COR-L47 (cell line): Measurements from ENCODE around the gene TTC24.
"Not testable (repeated sequence)": the region's sequence is repeated elsewhere in the genome, so short reads cannot be mapped to it uniquely, and the experiment has no call there.

Experiments used
- DNase-seq: peaks from one replicate; lab custom pipeline; 2025; lab: John Stamatoyannopoulos, UW

Gene TTC24

DNA sequence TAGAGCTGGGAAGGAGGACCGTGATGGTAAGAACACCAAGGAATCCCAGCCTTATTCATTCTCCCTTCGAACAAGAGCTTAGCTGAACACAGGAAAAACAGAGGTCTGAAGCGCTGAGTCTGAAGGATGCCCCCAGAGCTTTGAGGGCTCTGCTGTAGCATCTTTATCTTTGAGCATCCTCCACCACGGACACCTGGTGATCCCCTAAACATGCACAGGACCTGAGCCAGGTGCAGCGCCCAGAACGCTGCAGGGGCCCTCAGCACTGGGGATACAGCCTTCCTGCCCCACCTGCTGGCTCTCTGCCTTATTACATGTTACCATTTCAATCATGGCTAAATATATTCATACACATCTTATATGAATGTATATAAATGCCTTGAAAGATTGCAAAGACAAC, 29.5 kb downstream of the TTC24 start:
- DNase-seq, result peak; percentile 78

DNA sequence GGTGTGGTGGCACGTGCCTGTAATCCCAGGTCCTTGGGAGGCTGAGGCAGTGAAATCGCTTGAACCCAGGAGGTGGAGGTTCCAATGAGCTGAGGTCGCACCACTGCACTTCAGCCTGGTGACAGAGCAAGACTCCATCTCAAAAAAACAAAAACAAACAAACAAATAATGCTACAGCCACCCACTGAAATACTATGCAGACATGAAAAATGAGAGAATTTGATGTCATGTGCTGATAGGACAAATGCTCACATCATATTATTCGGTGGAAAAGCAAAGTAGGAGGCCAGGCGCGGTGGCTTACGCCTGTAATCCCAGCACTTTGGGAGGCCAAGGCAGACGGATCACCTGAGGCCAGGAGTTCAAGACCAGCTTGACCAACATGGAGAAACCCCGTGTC, 30.5 kb downstream of the TTC24 start:
- not testable (repeated sequence) for DNase-seq

DNA sequence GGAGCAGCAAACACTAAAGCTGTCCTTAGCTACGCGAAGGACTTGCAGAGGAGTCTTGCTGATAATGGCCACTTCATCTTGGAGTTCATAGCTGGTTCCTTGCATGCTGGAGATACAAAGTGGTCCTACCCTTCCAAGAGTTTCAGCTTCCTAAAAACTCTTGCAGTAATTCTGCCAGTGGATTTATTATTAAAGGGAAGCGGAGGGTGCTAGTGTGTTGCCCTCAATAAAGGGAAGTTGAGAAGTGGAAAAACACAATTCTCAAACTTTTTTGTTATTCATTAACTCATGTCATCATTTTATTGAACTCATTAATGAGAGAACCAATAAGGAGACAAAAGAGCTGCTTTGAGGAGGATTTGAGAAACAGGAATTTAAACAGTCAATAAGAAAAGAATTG, 33.1 kb downstream of the TTC24 start:
- no peak for DNase-seq

- DNase-seq, result no peak
Measured at GRCh38 chr1:156615946-156616345, 36.4 kb downstream of the TTC24 start.

DNA sequence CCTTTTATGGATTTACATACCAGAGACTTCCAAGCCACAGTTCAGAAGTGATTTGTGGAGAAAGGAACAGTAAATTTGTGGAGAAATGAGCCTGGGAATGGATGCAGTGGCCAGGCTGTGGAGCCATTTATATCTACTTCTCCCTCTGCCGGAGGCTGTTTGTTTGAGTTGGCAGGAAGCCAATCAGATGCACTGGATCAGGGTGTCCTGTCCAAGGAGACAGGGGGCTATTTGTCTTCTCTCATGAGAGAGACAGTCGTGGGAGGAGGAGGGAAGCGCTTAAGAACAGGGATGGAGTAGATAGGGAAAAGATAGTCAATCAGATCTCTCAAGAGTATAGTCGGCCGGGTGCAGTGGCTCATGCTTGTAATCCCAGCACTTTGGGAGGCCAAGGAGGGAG, 36.9 kb downstream of the TTC24 start:
- DNase-seq, result peak; percentile 87

DNA sequence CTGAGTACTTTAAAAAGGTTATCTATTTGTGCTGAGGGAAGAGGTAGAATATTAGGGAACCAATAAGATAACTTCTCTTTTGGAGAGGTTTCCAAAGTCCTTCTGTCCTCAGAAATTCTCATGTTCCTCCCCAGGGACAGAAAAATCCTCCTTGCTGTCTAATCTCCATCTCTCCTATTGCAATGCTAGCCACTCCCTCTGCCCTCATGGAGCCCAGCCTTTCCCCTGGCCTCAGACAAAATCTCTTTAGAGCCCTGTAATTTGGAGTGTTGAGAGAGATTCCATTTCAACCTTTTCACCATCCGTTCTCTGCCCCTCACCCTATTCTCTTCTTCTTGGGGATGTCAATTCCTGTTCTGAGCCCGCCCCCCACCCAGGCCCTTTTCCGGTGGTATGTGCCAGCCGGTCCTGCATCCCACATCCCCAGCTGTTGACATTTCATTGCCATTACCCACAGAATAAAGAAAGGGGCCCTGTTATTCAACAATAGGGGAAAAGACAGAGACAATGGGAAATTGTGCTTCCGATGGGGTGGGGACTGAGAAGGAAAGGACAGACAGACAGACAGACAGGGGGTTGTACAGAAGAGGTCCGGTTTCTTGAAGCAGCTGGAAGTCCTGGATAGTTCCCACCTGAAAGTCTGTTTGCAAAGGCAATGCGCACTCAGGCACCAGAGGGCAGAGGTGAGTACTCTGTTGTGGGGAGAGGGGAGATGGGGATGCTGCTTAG, 39.5 kb downstream of the TTC24 start, which contains the start of gene HAPLN2:
Gene HAPLN2, plus strand, starts transcription at position 563 of the 729 bp plus-strand sequence. CDS start 4,076 bp downstream, outside the sequence.
- DNase-seq, result peak; percentile 38

DNA sequence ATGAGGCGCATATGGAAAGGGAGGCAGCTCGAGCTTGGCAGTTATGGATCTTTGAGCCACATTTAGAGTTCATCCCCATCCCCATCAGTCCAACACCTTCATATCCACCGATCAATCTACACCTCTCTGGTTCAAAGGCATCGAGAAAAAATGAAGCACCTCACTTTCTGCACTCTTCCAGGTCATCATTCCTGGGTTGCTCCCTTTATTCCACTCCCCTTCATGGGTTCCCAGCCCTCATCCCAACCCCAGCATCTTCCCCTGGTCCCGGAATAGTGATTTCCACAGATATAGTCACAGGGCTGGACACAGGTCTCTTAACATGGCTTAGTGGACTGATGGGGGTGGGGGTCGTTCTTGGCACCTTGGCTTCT, 40.0 kb downstream of the TTC24 start:
- no peak for DNase-seq

DNA sequence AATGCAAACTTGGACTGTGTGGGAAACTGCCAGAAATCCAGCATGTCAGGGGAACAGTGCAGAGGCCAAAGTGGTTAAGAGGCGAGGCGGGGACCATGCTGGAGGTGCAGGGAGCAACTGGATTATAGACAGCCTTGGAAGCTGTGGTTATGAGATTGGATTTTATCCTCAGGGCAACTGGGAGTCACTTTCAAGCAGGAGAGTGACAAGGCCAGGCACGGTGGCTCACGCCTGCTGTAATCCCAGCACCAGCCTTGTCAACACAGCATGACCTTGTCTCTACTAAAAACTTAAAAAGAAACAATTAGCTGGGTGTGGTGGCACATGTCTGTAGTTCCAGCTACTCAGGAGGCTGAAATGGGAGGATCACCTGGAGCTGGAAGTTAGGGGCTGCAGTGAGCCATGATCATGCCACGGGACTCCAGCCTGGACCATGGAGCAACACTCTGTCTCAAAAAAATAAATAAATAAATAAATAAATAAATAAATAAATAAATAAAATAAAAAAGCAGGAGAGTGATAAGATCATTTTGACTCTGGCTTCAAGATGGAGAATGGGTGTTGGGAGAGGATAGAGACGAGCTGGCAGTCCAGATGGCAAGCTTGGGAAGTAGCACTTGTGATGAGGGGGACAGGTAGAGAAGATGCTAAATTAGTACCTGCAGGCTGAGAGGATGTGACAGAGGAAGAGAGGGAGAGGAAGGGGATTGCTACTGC, 43.2 kb downstream of the TTC24 start:
- no peak for DNase-seq

GRCh38 chr1:156623946-156624813, 44.7 kb downstream of the TTC24 start:
- peak; percentile 61 for DNase-seq

DNA sequence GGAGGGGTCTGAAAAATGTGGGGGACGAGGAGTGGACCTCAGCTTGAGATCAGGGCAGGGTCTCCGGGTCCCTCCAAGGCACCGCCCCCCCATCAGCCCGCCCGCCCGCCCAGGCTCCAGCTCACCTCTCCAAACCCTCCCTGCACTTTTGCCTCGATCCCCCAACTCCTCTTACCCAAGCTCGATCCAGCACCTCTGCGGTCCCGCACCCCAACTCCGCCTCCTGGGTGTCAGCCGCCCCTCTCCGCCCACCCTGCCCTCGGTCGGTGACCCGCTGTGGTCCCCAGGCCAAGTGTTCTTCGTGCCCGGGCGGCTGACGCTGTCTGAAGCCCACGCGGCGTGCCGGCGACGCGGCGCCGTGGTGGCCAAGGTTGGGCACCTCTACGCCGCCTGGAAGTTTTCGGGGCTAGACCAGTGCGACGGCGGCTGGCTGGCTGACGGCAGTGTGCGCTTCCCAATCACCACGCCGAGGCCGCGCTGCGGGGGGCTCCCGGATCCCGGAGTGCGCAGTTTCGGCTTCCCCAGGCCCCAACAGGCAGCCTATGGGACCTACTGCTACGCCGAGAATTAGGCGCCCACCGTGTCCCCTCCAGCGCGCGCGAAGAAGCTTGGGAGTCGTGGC, 45.4 kb downstream of the TTC24 start:
- no peak for DNase-seq

DNA sequence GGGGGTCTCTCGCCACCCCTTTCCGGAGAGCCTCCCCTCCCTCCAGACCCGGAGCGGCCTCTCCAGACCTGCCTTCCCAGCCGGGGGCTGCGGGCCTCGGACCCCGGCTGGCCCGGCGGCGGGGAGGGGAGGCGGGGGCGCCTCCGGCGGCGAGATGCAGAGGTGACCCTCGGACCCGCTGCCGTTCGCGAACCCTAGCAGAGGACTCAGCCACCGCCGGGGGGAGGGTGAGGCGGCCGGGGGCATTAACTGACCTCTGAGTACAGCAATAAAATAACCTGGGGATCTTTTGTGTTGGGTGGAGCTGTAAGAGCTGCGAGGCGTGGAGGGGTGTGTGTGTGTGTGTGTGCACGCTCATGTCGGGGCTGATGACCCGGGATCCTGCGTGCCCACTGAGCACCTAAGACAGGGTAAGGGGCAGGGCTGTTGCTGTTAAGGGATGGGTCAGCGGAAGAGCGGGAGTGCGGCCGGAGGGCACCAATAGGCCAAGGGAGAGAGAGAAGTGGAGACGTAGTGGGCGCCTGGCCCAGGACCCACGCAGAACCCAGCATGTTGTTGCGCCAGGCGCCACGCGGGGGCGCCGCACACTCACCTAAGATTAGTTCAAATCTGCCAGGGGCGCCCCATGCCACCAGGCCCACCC, 46.0 kb downstream of the TTC24 start:
- peak; percentile 30 for DNase-seq

GRCh38 chr1:156626079-156626438, 46.5 kb downstream of the TTC24 start:
- DNase-seq, result no peak

DNA sequence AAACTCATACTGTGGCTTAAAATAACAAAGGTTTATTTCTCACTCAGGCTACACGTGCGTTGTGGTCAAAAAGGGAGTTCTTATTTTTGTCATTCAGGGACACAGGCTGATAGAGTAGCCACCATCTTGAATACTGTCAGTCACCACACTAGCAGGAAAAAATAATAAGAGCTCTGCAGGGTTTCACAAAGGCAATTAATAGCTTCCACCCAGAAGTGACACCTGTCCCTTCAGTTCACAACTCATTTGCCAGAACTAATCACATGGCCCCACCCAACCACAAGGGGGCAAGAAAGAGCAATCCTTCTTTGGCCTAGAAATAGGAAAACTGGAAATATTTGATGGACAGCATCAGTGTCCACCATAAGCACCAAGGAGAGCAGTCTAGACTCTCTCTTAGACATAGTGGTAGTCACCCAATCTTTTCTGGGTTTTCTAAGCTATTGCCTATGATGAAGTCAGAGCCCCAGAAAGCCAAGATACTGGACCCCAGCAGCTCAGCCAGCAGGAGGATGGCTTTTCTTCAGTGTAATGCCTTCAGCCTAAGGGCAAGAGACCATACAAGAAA, 47.9 kb downstream of the TTC24 start:
- DNase-seq, result peak; percentile 33

GRCh38 chr1:156629823-156630449, 50.4 kb downstream of the TTC24 start:
- no peak for DNase-seq

DNA sequence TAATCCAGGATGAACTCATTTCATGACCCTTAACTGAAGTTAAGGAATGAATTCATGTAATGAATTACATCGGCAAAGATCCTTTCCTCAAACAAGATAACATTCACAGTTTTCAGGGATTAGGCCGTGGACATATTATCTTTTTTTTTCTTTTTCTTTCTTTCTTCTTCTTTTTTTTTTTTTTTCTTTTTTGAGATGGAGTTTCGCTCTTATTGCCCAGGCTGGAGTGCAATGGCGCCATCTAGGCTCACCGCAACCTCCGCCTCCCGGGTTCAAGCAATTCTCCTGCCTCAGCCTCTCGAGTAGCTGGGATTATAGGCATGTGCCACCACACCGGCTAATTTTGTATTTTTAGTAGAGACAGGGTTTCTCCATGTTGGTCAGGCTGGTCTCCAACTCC, 51.6 kb downstream of the TTC24 start:
- not testable (repeated sequence) for DNase-seq

DNA sequence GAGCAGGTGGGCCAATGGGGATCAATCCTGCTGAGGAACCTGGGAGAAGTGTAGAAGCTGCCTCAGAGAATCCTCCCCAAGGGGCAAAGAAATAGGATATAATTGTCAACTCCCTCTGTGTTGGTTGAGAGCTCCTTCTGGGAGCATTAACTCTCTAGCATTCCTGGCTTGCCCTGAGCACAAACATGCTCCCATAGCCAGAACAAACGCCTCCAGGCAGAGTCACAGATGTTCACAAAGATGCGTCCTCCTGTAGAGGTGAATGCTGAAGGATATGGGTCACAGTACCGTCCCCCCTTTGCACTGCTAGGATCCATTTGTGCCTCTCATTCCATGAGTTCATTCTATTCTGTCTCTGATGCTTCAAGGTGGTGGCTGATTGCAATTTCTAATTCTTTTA, 52.8 kb downstream of the TTC24 start:
- DNase-seq, result no peak
